Endothelial cell of umbilical vein (primary cell): ENCODE results near the gene CREB3L2. TPM values are rescaled to one million over a fixed set of nuclear protein-coding genes. Genes with fewer than 3 reads are reported as not detected.

Source experiments
- BruUV-seq: library from RNA; stranded (reverse); fragments of 400-500 nt; replicated peaks from 2 replicates; lab custom pipeline; 2021; lab: Mats Ljungman, UMichigan
- CTCF ChIA-PET: fragments of 300-600, 350-600 bp; sonication (Branson Sonifier 250); formaldehyde crosslinking; loops from one replicate; lab custom pipeline; 2021; ENCODE audit warnings: antibody characterized with exemption, inconsistent platforms; lab: Charles Lee
- POLR2A ChIA-PET: fragments of 300-600, 350-600 bp; sonication (Branson Sonifier 250); formaldehyde crosslinking; loops from one replicate; lab custom pipeline; 2021; ENCODE audit warnings: antibody characterized with exemption, inconsistent platforms; lab: Charles Lee
- DNase-seq: peaks from one replicate; pipeline ENCODE4 v3.0.0-alpha.2; 2011; ENCODE audit warnings: low read depth, low spot score
- FAIRE-seq: peaks from 2 replicates; lab custom pipeline; 2011; peaks lifted over from hg19 to GRCh38; lab: Jason Lieb, UNC
- H2AFZ ChIP-seq: 2 replicates; pipeline ENCODE4 v1.6.0; 2012; ENCODE audit warnings: low read depth, low read length, control low read depth, inconsistent platforms
- H3K27ac ChIP-seq: 2 replicates; pipeline ENCODE4 v1.5.1; 2011; ENCODE audit warnings: low read depth, mild to moderate bottlenecking, control low read depth, low read length, moderate library complexity; ENCODE audit not compliant: insufficient read depth
- H3K27me3 ChIP-seq, 2 experiments: 2 replicates each; pipeline versions ENCODE4 v1.6.0 to v1.6.1; 2011; ENCODE audit warnings: low read length in 2 of 2, mixed read lengths in 1 of 2; ENCODE audit not compliant: control insufficient read depth in 2 of 2, insufficient read depth in 2 of 2
- H3K36me3 ChIP-seq, 2 experiments: 2 replicates in 1 of 2; 3 replicates in 1 of 2; pipeline ENCODE4 v1.5.1; 2011; ENCODE audit warnings: low read length in 2 of 2, mild to moderate bottlenecking in 1 of 2, moderate library complexity in 1 of 2; ENCODE audit not compliant: control insufficient read depth in 2 of 2, insufficient read depth in 2 of 2; ENCODE audit errors: extremely low read depth in 1 of 2
- H3K4me1 ChIP-seq: 3 replicates; pipeline ENCODE4 v1.5.1; 2011; ENCODE audit warnings: mild to moderate bottlenecking, low read length; ENCODE audit not compliant: control insufficient read depth, insufficient read depth; ENCODE audit errors: extremely low read depth
- H3K4me2 ChIP-seq: 2 replicates; pipeline ENCODE4 v1.6.1; 2011; ENCODE audit warnings: low read length, control low read depth, mixed read lengths; ENCODE audit not compliant: insufficient read depth
- H3K4me3 ChIP-seq, 3 experiments: fragments of 200-600 bp in 1 of 3; sonication (generic), shearing (Covaris generic) in 1 of 3; replicated peaks in 1 of 3; 2 replicates each; pipeline ENCODE4 v1.5.1; 2011 to 2016; ENCODE audit warnings: control low read depth in 3 of 3, low read length in 3 of 3, mild to moderate bottlenecking in 2 of 3, inconsistent platforms in 1 of 3, low read depth in 1 of 3, moderate library complexity in 1 of 3; ENCODE audit not compliant: insufficient read depth in 1 of 3
- H3K79me2 ChIP-seq: 2 replicates; pipeline ENCODE4 v1.6.0; 2012; ENCODE audit warnings: low read length, inconsistent platforms; ENCODE audit not compliant: control insufficient read depth, insufficient read depth
- H3K9ac ChIP-seq: replicated peaks from 2 replicates; pipeline ENCODE3; 2011; ENCODE audit warnings: low read length, control low read depth; ENCODE audit not compliant: insufficient read depth; ENCODE audit errors: extremely low read depth
- H3K9me1 ChIP-seq: replicated peaks from 3 replicates; pipeline ENCODE4 v1.6.0; 2011; ENCODE audit warnings: mild to moderate bottlenecking, low read length; ENCODE audit not compliant: control insufficient read depth, insufficient read depth; ENCODE audit errors: extremely low read depth
- H3K9me3 ChIP-seq: replicated peaks from 2 replicates; pipeline ENCODE4 v1.5.1; 2012; ENCODE audit warnings: low read length, inconsistent platforms; ENCODE audit not compliant: control insufficient read depth, insufficient read depth
- H4K20me1 ChIP-seq: replicated peaks from 2 replicates; pipeline ENCODE3; 2011; ENCODE audit warnings: mild to moderate bottlenecking, low read length; ENCODE audit not compliant: control insufficient read depth, insufficient read depth; ENCODE audit errors: extremely low read depth
- CTCF ChIP-seq, 2 donors: IDR thresholded peaks; 1 replicate in 1 of 2; 2 replicates in 1 of 2; pipeline ENCODE4 v1.5.1; 2011; ENCODE audit warnings: low read length in 2 of 2, mild to moderate bottlenecking in 2 of 2, moderate library complexity in 2 of 2, control low read depth in 1 of 2, inconsistent platforms in 1 of 2, low read depth in 1 of 2; ENCODE audit not compliant: insufficient read depth in 1 of 2; ENCODE audit errors: extremely low read depth in 1 of 2
- EZH2 ChIP-seq: IDR thresholded peaks from 2 replicates; pipeline ENCODE4 v1.6.1; 2012; ENCODE audit warnings: borderline replicate concordance, low read depth, mild to moderate bottlenecking, moderate library complexity, low read length, inconsistent platforms; ENCODE audit not compliant: severe bottlenecking
- FOS ChIP-seq: IDR thresholded peaks from 2 replicates; pipeline ENCODE4 v1.6.1; 2011; ENCODE audit warnings: mild to moderate bottlenecking, low read length, moderate library complexity, borderline replicate concordance; ENCODE audit not compliant: insufficient read depth
- GATA2 ChIP-seq: IDR thresholded peaks from 2 replicates; pipeline ENCODE4 v1.7.0; 2011; ENCODE audit warnings: low read depth, mild to moderate bottlenecking, moderate library complexity, mixed read lengths, low read length; ENCODE audit not compliant: insufficient read length, insufficient read depth
- JUN ChIP-seq: IDR thresholded peaks from 2 replicates; pipeline ENCODE4 v1.6.1; 2011; ENCODE audit warnings: borderline replicate concordance, low read depth; ENCODE audit not compliant: insufficient read length, insufficient read depth
- MAX ChIP-seq: IDR thresholded peaks from 2 replicates; pipeline ENCODE4 v1.6.1; 2011; ENCODE audit not compliant: insufficient read depth, insufficient read length
- MYC ChIP-seq: IDR thresholded peaks from one replicate; pipeline ENCODE4 v1.6.1; 2011; ENCODE audit warnings: mild to moderate bottlenecking, low read depth, low read length
- POLR2A ChIP-seq: IDR thresholded peaks from 2 replicates; pipeline ENCODE4 v1.6.1; 2012; ENCODE audit warnings: low read depth, mild to moderate bottlenecking, control low read depth, low read length
- POLR2AphosphoS5 ChIP-seq: IDR thresholded peaks from 2 replicates; pipeline ENCODE4 v1.6.1; 2012; ENCODE audit warnings: low read depth, mild to moderate bottlenecking, control low read depth, low read length, moderate library complexity; ENCODE audit not compliant: insufficient read depth
- dilution Hi-C: fragments of 300-500 bp; cut with MboI; formaldehyde crosslinking; loops from one replicate; pipeline ENCODE4 v1.15.0; 2019; ENCODE audit warnings: low sequenced_read_pairs; ENCODE audit not compliant: extremely low pct_ligation_motif_present
- intact Hi-C: fragments of 100-400 bp; cut with micrococcal nuclease; formaldehyde crosslinking; loops from one replicate; pipeline ENCODE4 v1.10.0; 2022
- polyA plus RNA-seq, 4 experiments: library from polyadenylated mRNA; depleted of rRNA in 3 of 4; stranded (reverse) in 3 of 4; unstranded in 1 of 4; fragments of >200 nt; gene quantifications; 2 replicates each; pipeline versions ENCODE4 v1.2.1 to v1.2.3, GENCODE V29; 2011 to 2012; ENCODE audit warnings: missing spikeins in 1 of 4
- total RNA-seq: library from RNA; stranded (reverse); gene quantifications from 2 replicates; pipeline ENCODE4 v1.2.3, GENCODE V29; 2021

CREB3L2 gene
- total and polyA plus RNA-seq, 2 donors (not counting 3 experiments of a cell fraction or from before 2014, with no cell fraction given): 32.1 to 93.4 TPM

- Histone ChIP-seq H3K9me3 (no peaks in the 10 kb centered on the region), H2AFZ (no peak overlapping the region), H3K4me2 (no peak overlapping the region), H3K4me1 (no peaks in the 10 kb centered on the region), H3K79me2 (peaks cover 22% of the 10 kb centered on the region), H3K27ac (no peak overlapping the region), H3K4me3 (no peak overlapping the region), H3K36me3 (peaks cover 5 to 8% of the 10 kb centered on the region in 2 experiments), H4K20me1 (no peaks in the 10 kb centered on the region), H3K9me1 (no peaks in the 10 kb centered on the region), H3K9ac (no peak overlapping the region), H3K27me3 (no peaks in the 10 kb centered on the region)
- ChIA-PET POLR2A (no interaction called here), CTCF (interaction anchor here (1.1 to 1.7 kb wide), 2 partner anchors 12 to 84 kb away, joined by 4 to 8 read pairs; no protein-coding TSS in a partner anchor)
- intact Hi-C loops (no loop called here), dilution Hi-C loops (no loop called here)
- BruUV-seq: no TSS peak
- FAIRE-seq (no peak), DNase-seq (no peak)
- no peak for TF ChIP-seq GATA2
- TF ChIP-seq JUN: no peak
- no peak for TF ChIP-seq POLR2AphosphoS5
- TF ChIP-seq POLR2A: no peak
- TF ChIP-seq CTCF (IDR thresholded peaks at IDR 0.05; ENCODE audit: extremely low read depth in 1 of 2, insufficient read depth in 1 of 2, low read depth in 1 of 2, low read length in 2 of 2): no peak
- no peak for TF ChIP-seq MYC
- no peak for TF ChIP-seq FOS
- no peak for TF ChIP-seq MAX
- no peak for TF ChIP-seq EZH2
These were observed 86.6 kb downstream of the CREB3L2 start for GRCh38 chr7:137915266-137915665.
